Erythroblast (primary cell): ENCODE measurements around the gene TREH.

Source experiments
- DNase-seq, 2 experiments: peaks; one replicate each; lab custom pipeline; 2025; lab: John Stamatoyannopoulos, UW
- GATA1 ChIP-seq: IDR thresholded peaks from 2 replicates; pipeline ENCODE4 v1.6.1; 2011; ENCODE audit warnings: low read depth, mild to moderate bottlenecking, control low read depth, low read length, moderate library complexity
- POLR2A ChIP-seq: IDR thresholded peaks from 2 replicates; pipeline ENCODE4 v1.6.1; 2011; ENCODE audit warnings: mild to moderate bottlenecking, low read length

TREH gene

DNA sequence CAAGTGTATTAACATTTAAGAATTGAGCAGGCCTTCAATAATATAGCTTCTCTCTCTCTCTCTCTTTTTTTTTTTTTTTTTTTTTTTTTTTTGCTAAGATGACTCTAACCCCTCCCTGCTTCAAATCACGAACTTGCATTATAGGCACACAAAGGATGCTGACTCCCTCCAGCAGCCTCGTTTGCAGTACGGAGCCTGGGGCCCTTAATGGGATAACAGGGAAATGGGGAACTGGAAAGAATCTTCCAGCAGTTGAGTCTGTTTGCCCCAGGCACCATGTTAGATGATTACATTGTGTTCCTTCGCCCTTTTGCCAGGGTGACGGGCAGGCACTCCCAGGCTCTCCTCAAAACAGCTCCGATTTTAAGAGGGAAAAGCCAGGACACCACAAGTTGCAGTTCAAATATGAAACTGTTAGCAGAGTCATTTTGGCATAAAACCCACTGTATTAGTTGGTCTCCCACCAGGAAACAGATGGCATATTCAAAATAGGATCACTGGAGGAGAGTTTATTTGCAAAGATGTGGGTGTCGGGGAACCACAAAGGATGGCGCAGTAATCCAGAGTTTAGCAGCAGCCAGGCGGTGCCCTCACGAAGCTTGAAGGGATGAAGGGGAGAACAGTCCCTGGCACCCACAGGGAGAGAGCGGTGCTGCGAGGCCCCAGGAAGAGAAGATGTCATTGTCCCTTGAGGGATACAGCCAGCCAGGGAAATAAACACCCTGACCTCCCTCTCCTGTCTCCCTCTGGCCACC, 26.5 kb upstream of the TREH start:
- TF ChIP-seq GATA1, result no peak
- TF ChIP-seq POLR2A, result no peak
- DNase-seq, result no peak

DNA sequence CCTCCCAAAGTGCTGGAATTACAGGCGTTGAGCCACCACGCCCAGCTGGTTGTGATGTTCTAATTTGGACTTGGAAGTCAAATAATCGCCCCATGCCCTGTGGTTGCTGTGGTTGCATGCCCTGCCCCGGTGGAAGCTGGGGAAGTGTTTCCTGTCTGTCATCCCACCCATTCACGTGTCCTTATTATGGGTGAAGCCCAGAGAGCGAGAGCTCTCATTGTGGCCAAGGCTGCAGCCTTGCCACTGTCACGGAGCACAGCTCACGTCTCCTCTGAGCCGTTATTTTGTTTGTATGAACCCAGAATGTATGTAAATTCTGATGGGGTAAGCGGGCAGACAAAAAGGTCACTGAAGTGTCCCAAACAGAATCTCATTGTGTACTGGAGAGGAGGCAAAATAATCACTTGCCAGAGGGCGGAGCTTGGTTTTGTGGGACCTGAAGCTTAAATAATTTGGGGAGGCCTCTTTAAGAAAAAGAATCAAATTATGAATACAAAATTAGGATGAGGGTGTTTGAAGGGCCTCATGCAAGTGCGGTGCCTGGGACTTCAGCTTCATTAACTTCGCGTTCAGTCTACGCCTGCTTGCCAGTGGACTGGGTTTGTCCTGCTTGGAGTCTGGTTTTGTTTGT, 25.8 kb upstream of the TREH start:
- TF ChIP-seq GATA1 (no peak), POLR2A (no peak)
- DNase-seq, result no peak

DNA sequence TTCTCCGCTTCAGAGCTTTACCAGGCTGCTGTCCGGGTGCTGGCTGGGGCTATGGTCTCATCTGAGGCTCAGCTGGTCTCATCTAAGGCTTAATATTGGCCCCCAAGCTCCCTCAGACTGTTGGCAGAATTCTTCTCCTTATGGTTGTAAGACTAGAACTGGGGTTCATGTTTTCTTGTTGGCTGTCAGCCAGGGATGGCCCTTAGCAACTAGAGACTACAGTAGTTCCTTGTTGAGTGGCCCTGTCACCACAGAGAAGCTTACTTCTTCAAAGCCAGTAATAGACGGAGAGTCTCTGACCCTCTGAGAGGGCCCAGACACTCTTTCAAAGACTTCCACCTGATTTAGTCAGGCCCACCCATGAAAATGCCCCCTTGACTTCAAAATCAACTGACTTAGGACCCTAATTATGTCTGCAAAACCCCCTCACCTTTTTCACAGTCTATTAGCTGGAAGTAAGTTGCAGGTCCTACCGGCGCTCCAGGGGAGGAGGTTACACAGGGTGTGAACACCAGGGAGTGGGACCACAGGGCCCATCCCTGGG, 24.2 kb upstream of the TREH start:
- DNase-seq, result no peak
- no peak for TF ChIP-seq GATA1
- TF ChIP-seq POLR2A, result no peak

DNA sequence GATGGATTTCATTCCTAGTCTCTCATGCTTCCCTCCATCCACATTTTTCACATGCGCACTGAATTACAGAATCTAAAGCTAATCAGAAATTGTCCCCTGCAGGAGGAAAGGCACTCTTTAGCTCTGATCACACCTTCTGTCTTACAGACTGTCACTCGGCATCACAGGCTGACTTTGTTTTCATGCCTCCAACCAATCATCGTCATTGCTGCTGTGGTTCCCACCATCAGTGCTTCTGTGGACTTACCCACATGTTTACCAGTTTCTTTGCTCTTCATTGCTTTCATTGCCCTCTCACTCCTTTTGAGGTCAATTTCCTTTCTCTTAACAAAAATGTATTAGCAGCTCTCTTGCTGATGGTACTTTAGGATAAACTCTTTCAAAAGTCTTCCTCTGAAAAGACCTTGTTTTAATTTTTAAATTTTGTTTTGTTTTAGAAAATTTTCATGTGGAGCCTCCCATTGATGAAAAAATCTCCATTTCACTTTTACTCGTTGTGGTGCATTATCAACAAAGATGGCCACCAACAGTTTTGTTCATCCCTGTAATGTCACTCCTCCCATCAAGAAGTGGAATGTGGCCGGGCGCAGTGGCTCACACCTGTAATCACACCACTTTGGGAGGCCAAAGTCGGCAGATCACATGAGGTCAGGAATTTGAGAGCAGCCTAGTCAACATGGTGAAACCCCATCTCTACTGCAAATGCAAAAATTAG, 20.2 kb upstream of the TREH start:
- no peak for TF ChIP-seq POLR2A
- no peak for TF ChIP-seq GATA1
- DNase-seq, result no peak

DNA sequence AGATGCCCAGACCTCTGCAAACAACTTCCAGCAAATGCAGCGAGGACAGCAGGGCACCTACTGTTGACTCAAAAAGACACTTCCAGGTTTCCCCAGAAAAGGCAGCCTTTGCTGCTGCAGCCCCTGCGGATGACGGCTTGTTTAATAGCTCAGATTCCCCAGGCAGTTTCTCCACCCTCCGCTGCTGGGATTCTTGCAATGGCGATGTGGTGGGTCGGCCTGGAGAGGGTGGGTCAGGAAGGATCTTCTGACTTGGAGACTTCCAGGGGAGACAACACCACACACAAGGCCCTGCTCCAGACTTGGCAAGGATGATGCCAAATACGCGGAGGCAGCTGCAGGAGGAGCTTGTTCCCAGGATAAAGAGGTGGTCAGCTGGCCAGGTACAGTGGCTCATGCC, 17.9 kb upstream of the TREH start:
- no peak for TF ChIP-seq POLR2A
- TF ChIP-seq GATA1, result no peak
- no peak for DNase-seq

DNA sequence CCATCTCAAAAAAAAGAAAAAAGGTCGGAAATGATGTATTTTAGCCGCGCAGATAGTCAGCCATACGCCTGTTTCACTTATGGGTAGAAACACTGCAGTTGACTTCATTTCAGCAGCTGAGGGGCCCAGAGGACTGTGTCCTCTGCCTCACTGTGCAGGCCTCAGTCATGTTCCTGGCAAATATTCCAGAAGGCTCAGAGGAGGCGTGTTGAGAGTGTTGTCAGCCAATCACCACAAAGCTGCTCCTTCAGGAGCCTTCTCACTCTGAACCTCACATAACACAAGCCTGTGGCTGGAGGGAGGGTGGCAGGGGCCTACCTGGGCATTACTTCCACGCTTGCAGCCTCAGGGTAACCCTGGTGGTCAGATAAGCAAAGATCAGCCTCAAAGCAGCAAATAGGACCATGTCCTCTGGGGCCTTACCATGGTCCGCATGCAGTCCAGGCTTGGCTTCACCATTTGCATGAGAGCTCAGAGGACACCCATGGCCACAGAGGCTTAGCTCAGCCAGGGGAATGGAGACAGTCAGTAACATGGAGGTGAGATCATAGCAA, 17.3 kb upstream of the TREH start:
- no peak for TF ChIP-seq GATA1
- no peak for TF ChIP-seq POLR2A
- no peak for DNase-seq

DNA sequence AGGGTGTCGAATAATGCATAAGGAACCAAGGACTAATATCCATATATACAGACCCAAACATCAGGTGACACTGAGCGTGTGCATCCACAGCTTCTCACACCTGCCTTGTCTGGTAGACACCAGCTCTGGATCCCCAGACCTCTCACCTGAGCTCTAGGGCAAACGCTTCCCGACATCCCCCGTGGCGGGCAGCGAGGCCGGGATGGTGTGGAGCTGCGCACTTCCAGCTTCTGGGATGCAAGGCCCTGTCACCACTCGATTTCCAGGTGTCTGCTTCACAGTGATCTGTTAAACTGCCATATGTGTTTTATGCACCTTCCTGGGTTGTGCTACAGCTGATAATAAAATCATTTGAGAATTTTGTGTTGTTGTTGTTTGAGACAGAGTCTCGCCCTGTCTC, 15.3 kb upstream of the TREH start:
- TF ChIP-seq GATA1 (no peak), POLR2A (no peak)
- no peak for DNase-seq

DNA sequence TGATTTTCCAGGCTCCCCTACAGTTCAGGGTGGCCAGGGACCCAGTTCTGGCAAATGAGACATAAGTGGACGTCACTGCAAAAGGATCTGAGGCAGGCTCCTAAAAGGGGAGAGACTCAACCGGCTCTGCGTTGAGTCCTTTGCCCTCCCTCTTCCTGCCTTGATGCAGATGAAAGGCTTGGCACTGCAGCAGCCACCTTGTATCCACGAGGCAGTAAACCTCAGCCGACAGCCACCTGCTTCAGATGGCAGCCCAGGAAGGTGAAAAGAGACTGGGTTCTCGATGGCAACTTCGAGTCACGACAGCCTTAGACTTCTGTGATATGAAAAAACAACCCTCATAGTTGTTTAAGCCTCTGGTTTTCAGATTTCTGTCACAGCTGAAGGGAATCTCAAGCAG, 14.7 kb upstream of the TREH start:
- no peak for TF ChIP-seq GATA1
- TF ChIP-seq POLR2A, result no peak
- no peak for DNase-seq

DNA sequence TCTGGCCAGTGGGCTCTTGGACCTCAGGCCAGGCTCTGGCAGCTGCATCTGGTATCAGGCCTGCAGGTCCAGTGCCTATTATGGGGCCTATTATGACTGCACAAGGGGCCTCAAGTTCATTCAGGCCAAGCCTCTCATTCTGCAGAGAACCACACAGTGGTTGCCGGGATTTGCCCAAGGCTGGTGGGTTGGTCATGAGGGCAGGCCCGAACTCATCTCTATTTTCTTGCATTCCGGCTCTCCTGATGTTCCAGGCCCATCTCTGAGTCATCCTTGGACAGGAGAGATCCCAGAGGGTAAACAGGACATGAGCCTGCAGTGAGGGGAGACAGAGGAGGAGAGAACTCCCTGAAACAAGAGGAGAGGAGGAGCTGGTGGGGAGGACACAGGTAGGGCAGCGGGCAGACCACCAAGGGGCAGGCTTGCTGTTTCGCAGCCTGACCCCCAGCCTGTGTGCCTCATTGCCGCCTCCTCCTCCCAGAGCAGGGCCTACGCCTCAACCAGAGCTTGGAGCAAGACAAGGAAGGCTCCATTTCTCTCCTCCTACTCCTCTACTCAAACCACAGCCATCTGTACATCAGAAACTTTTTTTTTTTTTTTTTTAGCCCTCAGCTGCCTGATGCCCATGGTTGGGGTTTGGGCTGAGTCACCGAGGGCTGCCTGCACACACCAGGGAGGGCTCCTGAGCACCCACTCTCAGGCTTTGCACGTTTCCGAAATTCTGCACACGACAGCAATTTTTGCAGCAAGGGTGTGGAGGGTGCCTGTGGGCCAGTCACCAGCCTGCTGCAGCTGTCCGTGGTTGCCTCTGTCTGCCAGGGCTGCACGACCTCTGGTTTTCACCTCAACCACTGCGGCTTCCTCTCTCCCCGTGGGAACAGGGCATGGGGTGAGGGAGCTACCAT, 12.7 kb upstream of the TREH start:
- TF ChIP-seq GATA1 (no peak), POLR2A (no peak)
- no peak for DNase-seq

DNA sequence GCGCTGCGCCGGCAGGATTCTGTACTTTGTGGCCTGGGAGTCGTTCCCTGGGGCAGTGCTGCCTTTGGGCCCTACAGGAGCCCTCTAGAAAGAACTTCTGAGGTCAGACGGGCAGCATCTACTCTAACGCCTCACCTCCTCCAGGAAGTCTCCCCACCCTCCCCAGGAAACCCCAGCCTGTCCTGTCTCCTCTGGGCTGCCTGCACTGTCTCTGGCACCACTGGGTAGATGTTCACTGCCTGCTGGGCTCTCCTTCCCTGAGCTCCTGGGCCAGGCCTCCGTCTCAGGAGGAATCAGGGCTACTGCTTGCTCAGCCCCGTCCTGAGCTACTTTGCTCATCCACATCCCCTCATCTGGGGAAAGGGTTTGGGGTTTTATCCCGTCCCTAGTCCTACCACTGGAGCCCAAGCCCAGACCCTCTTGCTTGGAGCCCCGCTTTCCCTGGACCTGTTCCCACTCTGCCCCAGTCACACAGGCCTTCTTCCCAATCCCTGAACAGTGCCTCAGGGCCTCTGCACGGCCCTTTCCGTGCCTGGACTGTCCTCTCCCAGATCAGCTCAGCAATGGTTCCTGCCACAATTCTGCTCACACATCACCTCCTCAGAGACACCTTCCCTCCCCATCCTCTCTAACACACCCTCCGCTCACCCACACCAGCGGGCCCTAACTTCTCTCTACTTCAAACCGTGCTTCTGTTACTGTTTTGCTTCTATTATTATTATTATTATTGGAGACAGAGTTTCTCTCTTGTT, 11.3 kb upstream of the TREH start:
- DNase-seq, result no peak
- TF ChIP-seq POLR2A (no peak), GATA1 (no peak)

DNA sequence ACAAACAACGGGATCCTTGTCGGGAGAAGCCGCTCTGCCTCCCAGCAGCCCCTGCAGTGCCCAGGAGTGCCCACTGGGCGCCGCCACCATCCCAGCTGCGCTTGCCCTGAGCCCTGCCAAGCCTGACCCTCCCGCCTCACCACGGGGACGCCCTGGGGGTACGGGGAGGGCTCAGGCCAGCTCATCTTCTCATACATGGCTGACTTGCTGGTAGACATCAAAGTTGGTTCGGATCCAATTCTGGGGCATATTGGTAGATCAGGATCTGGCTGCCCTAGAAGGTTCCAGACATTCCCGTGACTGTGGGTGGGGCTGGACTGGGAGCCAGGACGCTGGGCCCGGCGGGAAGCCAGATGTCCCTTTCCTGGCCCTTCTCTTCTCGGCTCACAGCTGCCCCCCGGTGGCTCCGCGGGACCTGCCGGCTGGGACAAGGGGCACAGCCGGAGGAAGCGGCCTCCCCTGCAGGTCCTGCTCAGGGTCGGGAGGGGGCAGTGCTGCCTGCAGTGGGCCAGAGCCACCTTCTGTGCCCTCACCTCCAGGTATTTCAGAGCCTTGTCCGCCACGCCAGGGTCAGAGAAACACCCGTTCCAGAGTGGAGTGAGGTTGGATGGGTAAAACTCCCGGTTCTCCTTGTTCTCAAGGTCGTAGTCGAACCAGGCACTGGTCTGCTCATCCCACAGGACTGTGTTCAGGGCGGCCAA, 10.6 kb upstream of the TREH start:
- peak; percentile 87 to 90 for DNase-seq
- TF ChIP-seq GATA1 (no peak), POLR2A (no peak)

DNA sequence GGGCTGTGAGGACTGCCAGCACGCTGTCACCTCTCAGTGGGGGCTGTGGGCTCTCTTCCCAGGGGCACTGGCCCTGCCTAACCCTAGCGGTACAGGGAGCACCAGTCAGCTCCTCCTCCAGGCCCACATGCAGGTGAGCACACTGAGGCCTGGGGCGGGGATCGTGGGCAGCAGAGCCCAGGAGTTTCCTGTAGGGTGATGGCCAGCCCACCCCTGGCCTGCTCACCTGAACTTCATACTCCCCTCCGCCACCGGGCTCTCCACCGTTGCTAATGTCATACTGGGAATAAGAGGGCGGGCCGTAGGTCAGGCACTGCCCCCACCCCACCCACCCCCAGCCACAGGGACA, 10.0 kb upstream of the TREH start:
- no peak for DNase-seq
- TF ChIP-seq GATA1, result no peak
- TF ChIP-seq POLR2A, result no peak
